Measurements from ENCODE around the gene ANO10.

GRCh38 chr3:43316783-43317460, 304.9 kb downstream of the ANO10 start:
- TF ChIP-seq CTCF (IDR thresholded peaks at IDR 0.05; ENCODE audit: borderline replicate concordance, extremely low read depth, low read length, poor library complexity, severe bottlenecking), result no peak
- no peak for TF ChIP-seq EZH2 (IDR thresholded peaks at IDR 0.05; ENCODE audit: borderline replicate concordance, low read depth, low read length, severe bottlenecking)

Data from DND-41 (cell line).